HepG2 (cell line): Measurements from ENCODE around the gene TMPRSS11E. TPM values are rescaled to one million over a fixed set of nuclear protein-coding genes. Genes with fewer than 3 reads are reported as not detected.
"Not testable (repeated sequence)": the region's sequence is repeated elsewhere in the genome, so short reads cannot be mapped to it uniquely, and the experiment has no call there.

Experiments used
- ATAC-seq: fragments of 200-7000 bp; cut with Tn5 transposase; 3 replicates; pipeline ENCODE4 v1.9.1; 2020; ENCODE audit warnings: mild to moderate bottlenecking, moderate library complexity
- BruUV-seq: library from RNA; stranded (reverse); fragments of 400-500 nt; replicated peaks from 2 replicates; lab custom pipeline; 2021; lab: Mats Ljungman, UMichigan
- CTCF ChIA-PET: fragments of 300-600 bp; formaldehyde crosslinking; extraction: SDS; loops from one replicate; lab custom pipeline; 2021; ENCODE audit warnings: low total read pairs, inconsistent platforms, low intra/inter-chr PET ratio; lab: Yijun Ruan, JAX
- POLR2A ChIA-PET: fragments of 350-600 bp; sonication (Branson Sonifier 250); formaldehyde crosslinking; loops from one replicate; lab custom pipeline; 2020; ENCODE audit warnings: antibody characterized with exemption, inconsistent platforms; lab: Yijun Ruan, JAX
- DNase-seq: peaks from one replicate; pipeline ENCODE4 v3.0.0-alpha.2; 2015; ENCODE audit warnings: low spot score
- FAIRE-seq: peaks from 3 replicates; lab custom pipeline; 2011; peaks lifted over from hg19 to GRCh38; lab: Jason Lieb, UNC
- H2AFZ ChIP-seq: one replicate; pipeline ENCODE4 v1.6.1; 2011; ENCODE audit warnings: low read length, inconsistent platforms
- H3K27ac ChIP-seq: fragments of 300-600 bp; 3 replicates; pipeline ENCODE4 v1.8.0; 2011; ENCODE audit warnings: mixed run types, mild to moderate bottlenecking, mixed read lengths, low read length, inconsistent platforms; ENCODE audit not compliant: insufficient read depth; ENCODE audit errors: extremely low read length
- H3K27me3 ChIP-seq, 2 experiments: fragments of 200-600 bp in 1 of 2; 2 replicates in 1 of 2; 3 replicates in 1 of 2; pipeline versions ENCODE4 v1.6.0 to v1.8.0; 2011; ENCODE audit warnings: low read length in 2 of 2, mild to moderate bottlenecking in 2 of 2, moderate library complexity in 2 of 2, inconsistent platforms in 1 of 2; ENCODE audit not compliant: insufficient read depth in 2 of 2, control insufficient read depth in 1 of 2
- H3K36me3 ChIP-seq, 2 experiments: fragments of 200-600 bp in 1 of 2; replicated peaks in 1 of 2; 2 replicates in 1 of 2; 3 replicates in 1 of 2; pipeline versions ENCODE4 v1.5.1 to v1.8.0; 2011; ENCODE audit warnings: low read length in 2 of 2, inconsistent platforms in 1 of 2; ENCODE audit not compliant: insufficient read depth in 2 of 2, control insufficient read depth in 1 of 2
- H3K4me1 ChIP-seq: 2 replicates; pipeline ENCODE4 v1.5.1; 2012; ENCODE audit warnings: low read length, inconsistent platforms; ENCODE audit not compliant: insufficient read depth
- H3K4me2 ChIP-seq: 2 replicates; pipeline ENCODE4 v1.6.0; 2011; ENCODE audit warnings: low read depth, low read length, inconsistent platforms
- H3K4me3 ChIP-seq, 3 experiments: fragments of 200-600 bp in 1 of 3; sonication (generic), shearing (Covaris generic) in 1 of 3; replicated peaks in 1 of 3; 2 replicates each; pipeline ENCODE4 v1.5.1; 2011 to 2016; ENCODE audit warnings: low read length in 3 of 3, inconsistent platforms in 2 of 3, low read depth in 2 of 3, mild to moderate bottlenecking in 2 of 3, control low read depth in 1 of 3, mixed read lengths in 1 of 3; ENCODE audit not compliant: insufficient read depth in 1 of 3
- H3K79me2 ChIP-seq: one replicate; pipeline ENCODE4 v1.6.1; 2011; ENCODE audit warnings: low read length, inconsistent platforms; ENCODE audit not compliant: insufficient read depth
- H3K9ac ChIP-seq: 2 replicates; pipeline ENCODE4 v1.6.0; 2011; ENCODE audit warnings: mild to moderate bottlenecking, low read depth, low read length, inconsistent platforms; ENCODE audit not compliant: insufficient read depth
- H3K9me3 ChIP-seq: 2 replicates; pipeline ENCODE4 v1.5.1; 2012; ENCODE audit warnings: mild to moderate bottlenecking, low read length
- H4K20me1 ChIP-seq: 2 replicates; pipeline ENCODE4 v1.6.0; 2011; ENCODE audit warnings: inconsistent platforms, mild to moderate bottlenecking, low read length, moderate library complexity; ENCODE audit not compliant: insufficient read depth
- ARID5B ChIP-seq: IDR thresholded peaks from 2 replicates; pipeline ENCODE4 v1.4.0; 2020; ENCODE audit warnings: mild to moderate bottlenecking, missing genetic modification reagents
- FOXA3 ChIP-seq: IDR thresholded peaks from 2 replicates; pipeline ENCODE4 v1.6.1; 2016; ENCODE audit warnings: missing genetic modification reagents, missing compliant biosample characterization
- HIVEP1 ChIP-seq: sonication (generic); formaldehyde crosslinking; IDR thresholded peaks from 2 replicates; pipeline ENCODE4 v1.4.0; 2020; ENCODE audit warnings: mild to moderate bottlenecking, missing genetic modification reagents
- HOMEZ ChIP-seq: IDR thresholded peaks from 2 replicates; pipeline ENCODE4 v1.6.1; 2016; ENCODE audit warnings: low read depth
- MEIS1 ChIP-seq: sonication (generic); formaldehyde crosslinking; IDR thresholded peaks from 2 replicates; pipeline ENCODE4 v1.9.0; 2021; ENCODE audit warnings: mild to moderate bottlenecking, missing genetic modification reagents, moderate library complexity, borderline replicate concordance
- NR2F1 ChIP-seq, 2 experiments: fragments of 450-650 bp in 1 of 2; formaldehyde crosslinking in 1 of 2; IDR thresholded peaks; 2 replicates each; pipeline versions ENCODE4 v1.5.0 to v1.6.1; 2016 to 2020; ENCODE audit warnings: mild to moderate bottlenecking in 1 of 2, missing compliant biosample characterization in 1 of 2, missing genetic modification reagents in 1 of 2, moderate library complexity in 1 of 2
- RARA ChIP-seq: IDR thresholded peaks from 2 replicates; pipeline ENCODE4 v1.6.1; 2016; ENCODE audit warnings: missing genetic modification reagents, missing compliant biosample characterization
- SETDB1 ChIP-seq: sonication (generic); formaldehyde crosslinking; IDR thresholded peaks from 2 replicates; pipeline ENCODE4 v1.5.1; 2020; ENCODE audit warnings: missing genetic modification reagents, mild to moderate bottlenecking, borderline replicate concordance
- SP5 ChIP-seq: IDR thresholded peaks from 2 replicates; pipeline ENCODE4 v1.6.1; 2016; ENCODE audit warnings: low read depth, borderline replicate concordance
- STAT5B ChIP-seq: sonication (generic); formaldehyde crosslinking; IDR thresholded peaks from 2 replicates; pipeline ENCODE4 v1.4.0; 2020; ENCODE audit warnings: missing genetic modification reagents
- ZMAT3 ChIP-seq: sonication (generic); formaldehyde crosslinking; conservative IDR thresholded peaks from 2 replicates; pipeline ENCODE4 v1.7.0; 2021; ENCODE audit warnings: missing genetic modification reagents
- ZMYM4 ChIP-seq: sonication (generic); formaldehyde crosslinking; IDR thresholded peaks from 2 replicates; pipeline ENCODE4 v1.8.1; 2023; ENCODE audit warnings: mild to moderate bottlenecking, missing genetic modification reagents
- WGBS: methylation state at CpG from one replicate; pipeline ENCODE4 v1.1.6; 2017; ENCODE audit warnings: low lambda C conversion rate; 5-methylcytosine and 5-hydroxymethylcytosine counted together
- in situ Hi-C: cut with HindIII; loops from 2 replicates; pipeline ENCODE4 v1.10.0; 2017; ENCODE audit warnings: low pct_unique_long_range_greater_than_20kb; ENCODE audit not compliant: extremely low pct_ligation_motif_present
- intact Hi-C: fragments of 100-400 bp; cut with micrococcal nuclease; formaldehyde crosslinking; loops from one replicate; pipeline ENCODE4 v1.10.0; 2022; ENCODE audit not compliant: unreplicated experiment
- polyA plus RNA-seq, 8 experiments: library from polyadenylated mRNA; depleted of rRNA in 3 of 8; stranded (reverse) in 7 of 8; unstranded in 1 of 8; fragments of >200 nt; fragmentation: Illumina TruSeq in 4 of 8; extraction: Trizol in 4 of 8; gene quantifications; 2 replicates each; pipeline versions ENCODE4 v1.2.1 to v1.2.3, GENCODE V29; 2011 to 2016; ENCODE audit warnings: low read depth in 4 of 8, missing spikeins in 1 of 8, mixed read lengths in 1 of 8; ENCODE audit not compliant: insufficient read depth in 1 of 8
- total RNA-seq, 5 experiments: library from RNA; depleted of rRNA; stranded (reverse); fragments of >200 nt; fragmentation: Illumina TruSeq; extraction: Trizol; gene quantifications; 2 replicates each; pipeline ENCODE4 v1.2.3, GENCODE V29; 2016; ENCODE audit warnings: low read depth in 1 of 5

Gene TMPRSS11E
- total and polyA plus RNA-seq, 2 of the 13 experiments (the other 11 are each of a cell fraction or from before 2014, with no cell fraction given), result not detected

- no peak overlapping the region for H3K4me2 ChIP-seq
- TF ChIP-seq MEIS1 (CRISPR knock-in tag), result no peak
- no peak for TF ChIP-seq ZMAT3 (CRISPR knock-in tag)
- TF ChIP-seq NR2F1 (CRISPR knock-in tag; IDR thresholded peaks at IDR 0.05), result no peak
- no peak for TF ChIP-seq STAT5B (CRISPR knock-in tag)
- no peak for TF ChIP-seq HIVEP1
- no peaks in the 10 kb centered on the region for H3K27me3 ChIP-seq
- ChIA-PET POLR2A (no interaction called here), CTCF (no interaction called here)
- H3K9me3 ChIP-seq, result no peaks in the 10 kb centered on the region
- no peak for DNase-seq
- H3K4me3 ChIP-seq, result no peak overlapping the region
- no peaks in the 10 kb centered on the region for H3K79me2 ChIP-seq
- no peaks in the 10 kb centered on the region for H3K36me3 ChIP-seq
- no peak overlapping the region for H3K9ac ChIP-seq
- WGBS, result 87% methylated on average over 3 of the region's 3 CpGs
- intact Hi-C loops, result no loop called here
- ATAC-seq, result no peak
- BruUV-seq, result no TSS peak
- no peaks in the 10 kb centered on the region for H4K20me1 ChIP-seq
- no peak for FAIRE-seq
- in situ Hi-C loops, result no loop called here
- no peak overlapping the region for H2AFZ ChIP-seq
- no peak overlapping the region for H3K27ac ChIP-seq
- no peaks in the 10 kb centered on the region for H3K4me1 ChIP-seq
Observed at GRCh38 chr4:68536375-68536774, 89.1 kb downstream of the TMPRSS11E start.

- H3K36me3 ChIP-seq, H2AFZ ChIP-seq, H3K79me2 ChIP-seq, FAIRE-seq, H3K4me3 ChIP-seq, H4K20me1 ChIP-seq, in situ Hi-C loops, intact Hi-C loops, H3K27ac ChIP-seq, CTCF ChIA-PET, H3K4me1 ChIP-seq, H3K9ac ChIP-seq, H3K9me3 ChIP-seq, H3K27me3 ChIP-seq, BruUV-seq, ATAC-seq, H3K4me2 ChIP-seq: not testable (repeated sequence)
- WGBS, result 77% methylated on average over 4 of the region's 13 CpGs
- peak; percentile 28 for DNase-seq
- POLR2A ChIA-PET, result interaction anchor here (0.8 kb wide), 1 partner anchor 10 kb away, joined by 3 read pairs; no protein-coding TSS in a partner anchor
- peak; percentile 10; the same call in 1 of the 2 replicates for TF ChIP-seq RARA (CRISPR knock-in tag)
- TF ChIP-seq ARID5B (CRISPR knock-in tag), result peak; percentile 71
- peak; percentile 50; the same call in 1 of the 2 replicates for TF ChIP-seq SETDB1
- TF ChIP-seq SP5 (CRISPR knock-in tag), result peak; percentile 64; the same call in 1 of the 2 replicates
- TF ChIP-seq FOXA3 (CRISPR knock-in tag), result peak; percentile 57; the same call in 1 of the 2 replicates
- peak; percentile 91 for TF ChIP-seq ZMYM4 (CRISPR knock-in tag)
- peak; percentile 78; the same call in 1 of the 2 replicates for TF ChIP-seq HOMEZ (CRISPR knock-in tag)
Observed at GRCh38 chr4:68542742-68543141, 95.5 kb downstream of the TMPRSS11E start.
